Posterior cingulate gyrus (tissue), 11 donors: ENCODE measurements around the gene AUTS2.

Source experiments
- DNase-seq, 10 donors: peaks; one replicate each; pipeline versions ENCODE4 v3.0.0 to v3.0.0-alpha.2; 2020 to 2021; ENCODE audit warnings: mixed read lengths in 3 of 10
- intact Hi-C: fragments of 100-400 bp; cut with DNase I; formaldehyde crosslinking; loops from one replicate; pipeline ENCODE4 v1.15.1; 2023

AUTS2 gene

GRCh38 chr7:70738151-70738885 lies 1140.0 kb downstream of the AUTS2 start:
- DNase-seq = no peak
- intact Hi-C loops = no loop called here

- intact Hi-C loops = no loop called here
- no peak for DNase-seq
These were observed 1141.5 kb downstream of the AUTS2 start for GRCh38 chr7:70739646-70740210.

GRCh38 chr7:70741666-70742065 lies 1143.4 kb downstream of the AUTS2 start:
- no peak for DNase-seq
- intact Hi-C loops = no loop called here

- DNase-seq = no peak
- intact Hi-C loops = no loop called here
These were observed 1145.5 kb downstream of the AUTS2 start for GRCh38 chr7:70743531-70744325.

GRCh38 chr7:70744492-70744891 lies 1146.2 kb downstream of the AUTS2 start:
- no peak for DNase-seq
- intact Hi-C loops = no loop called here

GRCh38 chr7:70749831-70750230 lies 1151.6 kb downstream of the AUTS2 start:
- intact Hi-C loops = no loop called here
- DNase-seq = no peak

GRCh38 chr7:70751895-70752294 lies 1153.6 kb downstream of the AUTS2 start:
- intact Hi-C loops = no loop called here
- no peak for DNase-seq

- DNase-seq = no peak
- intact Hi-C loops = no loop called here
These were observed 1154.5 kb downstream of the AUTS2 start for GRCh38 chr7:70752794-70753241.

- no peak for DNase-seq
- intact Hi-C loops = no loop called here
These were observed 1158.5 kb downstream of the AUTS2 start for GRCh38 chr7:70756789-70757188.

- DNase-seq = no peak
- intact Hi-C loops = no loop called here
These were observed 1160.4 kb downstream of the AUTS2 start for GRCh38 chr7:70758646-70759045.

GRCh38 chr7:70759674-70760073 lies 1161.4 kb downstream of the AUTS2 start:
- no peak for DNase-seq
- intact Hi-C loops = no loop called here

- intact Hi-C loops = no loop called here
- no peak for DNase-seq
These were observed 1163.5 kb downstream of the AUTS2 start for GRCh38 chr7:70761711-70762328.

- intact Hi-C loops = no loop called here
- DNase-seq = no peak
These were observed 1164.4 kb downstream of the AUTS2 start for GRCh38 chr7:70762696-70763095.

- intact Hi-C loops = no loop called here
- no peak for DNase-seq
These were observed 1165.9 kb downstream of the AUTS2 start for GRCh38 chr7:70763961-70764691.

GRCh38 chr7:70764701-70765208 lies 1166.5 kb downstream of the AUTS2 start:
- intact Hi-C loops = no loop called here
- no peak for DNase-seq

- no peak for DNase-seq
- intact Hi-C loops = no loop called here
These were observed 1167.4 kb downstream of the AUTS2 start for GRCh38 chr7:70765651-70766050.

GRCh38 chr7:70766109-70766508 lies 1167.8 kb downstream of the AUTS2 start:
- intact Hi-C loops = no loop called here
- no peak for DNase-seq

GRCh38 chr7:70766694-70767093 lies 1168.4 kb downstream of the AUTS2 start:
- DNase-seq = no peak
- intact Hi-C loops = no loop called here

- no peak for DNase-seq
- intact Hi-C loops = no loop called here
These were observed 1171.9 kb downstream of the AUTS2 start for GRCh38 chr7:70770154-70770553.

- intact Hi-C loops = no loop called here
- peak in 1 of 10 donors; percentile 76 for DNase-seq
These were observed 1173.2 kb downstream of the AUTS2 start for GRCh38 chr7:70771451-70771850.
